Parathyroid adenoma (tissue), 2 donors: ENCODE data around the gene DISC1.

Source experiments
- H2AFZ ChIP-seq: fragments of 300-600 bp; sonication (generic); one replicate; pipeline ENCODE4 v1.7.0; 2017; ENCODE audit warnings: antibody characterized with exemption, mild to moderate bottlenecking
- H3K27ac ChIP-seq: fragments of 300-600 bp; sonication (generic); one replicate; pipeline ENCODE4 v1.7.0; 2017
- H3K27me3 ChIP-seq: fragments of 300-600 bp; sonication (generic); one replicate; pipeline ENCODE4 v1.7.0; 2017; ENCODE audit warnings: low read length; ENCODE audit not compliant: control insufficient read depth, insufficient read depth
- H3K36me3 ChIP-seq: fragments of 300-600 bp; sonication (generic); one replicate; pipeline ENCODE4 v1.7.0; 2017; ENCODE audit warnings: low read length; ENCODE audit not compliant: control insufficient read depth, insufficient read depth
- H3K4me1 ChIP-seq: fragments of 300-600 bp; sonication (generic); one replicate; pipeline ENCODE4 v1.7.0; 2017; ENCODE audit warnings: control low read depth
- H3K4me2 ChIP-seq: fragments of 300-600 bp; sonication (generic); one replicate; pipeline ENCODE4 v1.7.0; 2017; ENCODE audit warnings: low read length
- H3K4me3 ChIP-seq: fragments of 300-600 bp; sonication (generic); one replicate; pipeline ENCODE4 v1.7.0; 2017; ENCODE audit warnings: low read depth, low read length
- H3K79me2 ChIP-seq: fragments of 300-600 bp; sonication (generic); one replicate; pipeline ENCODE4 v1.7.0; 2017; ENCODE audit warnings: control low read depth
- H3K9ac ChIP-seq: fragments of 300-600 bp; sonication (generic); one replicate; pipeline ENCODE4 v1.7.0; 2017; ENCODE audit warnings: mild to moderate bottlenecking
- H3K9me3 ChIP-seq: fragments of 300-600 bp; sonication (generic); one replicate; pipeline ENCODE4 v1.7.0; 2017; ENCODE audit warnings: low read length; ENCODE audit not compliant: control insufficient read depth
- CTCF ChIP-seq: fragments of 300-600 bp; sonication (generic); IDR thresholded peaks from one replicate; pipeline ENCODE4 v1.7.0; 2017; ENCODE audit warnings: antibody characterized with exemption, mild to moderate bottlenecking
- donor health status: primary hyperparathyroidism.

Gene DISC1

DNA sequence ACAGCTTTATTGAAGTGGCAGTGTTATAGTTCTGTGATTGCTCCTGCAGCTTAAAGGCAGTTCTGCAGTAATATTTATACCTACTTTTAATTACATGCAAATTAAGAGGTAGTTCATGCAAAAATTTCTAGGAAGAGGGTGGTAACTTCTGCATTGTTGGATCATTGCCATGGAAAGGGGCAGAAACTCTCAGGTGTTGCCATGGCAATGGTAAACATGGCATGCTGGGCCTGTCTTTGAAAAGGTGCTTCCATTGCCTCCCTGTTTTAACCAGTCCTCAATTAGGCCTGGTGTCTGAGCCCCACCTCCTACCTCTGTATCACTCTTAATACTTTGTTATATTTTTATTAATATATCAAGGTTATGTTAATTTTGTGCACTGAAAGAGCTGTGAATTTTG is 104.7 kb downstream of the DISC1 start:
- TF ChIP-seq CTCF, result no peak
- H3K9ac ChIP-seq, result no peak overlapping the region
- no peaks in the 10 kb centered on the region for H3K27me3 ChIP-seq
- H2AFZ ChIP-seq, result no peak overlapping the region
- no peak overlapping the region for H3K4me2 ChIP-seq
- H3K27ac ChIP-seq, result no peak overlapping the region
- no peaks in the 10 kb centered on the region for H3K36me3 ChIP-seq
- H3K4me1 ChIP-seq, result no peaks in the 10 kb centered on the region
- no peaks in the 10 kb centered on the region for H3K79me2 ChIP-seq
- H3K4me3 ChIP-seq, result no peak overlapping the region
- H3K9me3 ChIP-seq, result no peaks in the 10 kb centered on the region

- H3K9ac ChIP-seq, result no peak overlapping the region
- no peak overlapping the region for H3K4me2 ChIP-seq
- H2AFZ ChIP-seq, result no peak overlapping the region
- no peak overlapping the region for H3K27ac ChIP-seq
- no peaks in the 10 kb centered on the region for H3K27me3 ChIP-seq
- TF ChIP-seq CTCF, result no peak
- no peaks in the 10 kb centered on the region for H3K79me2 ChIP-seq
- no peaks in the 10 kb centered on the region for H3K4me1 ChIP-seq
- no peaks in the 10 kb centered on the region for H3K36me3 ChIP-seq
- H3K9me3 ChIP-seq, result no peaks in the 10 kb centered on the region
- H3K4me3 ChIP-seq, result no peak overlapping the region
Measured at GRCh38 chr1:231733063-231733462, 106.5 kb downstream of the DISC1 start.

DNA sequence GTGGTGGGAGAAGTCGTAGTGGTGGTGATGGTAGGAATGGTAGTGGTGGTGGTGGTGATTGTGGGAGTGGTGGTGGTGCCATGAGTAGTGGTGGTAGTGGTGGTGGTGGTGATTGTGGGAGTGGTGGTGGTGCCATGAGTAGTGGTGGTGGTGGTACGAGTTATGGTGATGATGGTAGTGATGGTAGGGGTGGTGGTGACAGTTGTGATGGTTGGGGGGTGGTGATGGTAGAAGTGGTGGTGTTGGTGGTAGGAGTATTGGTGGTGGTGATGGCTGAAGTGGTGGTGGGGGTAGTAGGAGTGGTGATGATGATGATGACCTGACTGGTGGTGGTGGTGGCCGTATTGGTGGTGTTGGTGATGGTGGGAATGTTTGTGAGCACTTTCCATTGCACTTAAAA is 107.1 kb downstream of the DISC1 start:
- Histone ChIP-seq H3K27me3 (no peaks in the 10 kb centered on the region), H3K9ac (no peak overlapping the region), H3K27ac (no peak overlapping the region), H3K4me2 (no peak overlapping the region), H3K36me3 (no peaks in the 10 kb centered on the region), H2AFZ (no peak overlapping the region), H3K79me2 (no peaks in the 10 kb centered on the region), H3K9me3 (no peaks in the 10 kb centered on the region), H3K4me1 (no peaks in the 10 kb centered on the region), H3K4me3 (no peak overlapping the region)
- no peak for TF ChIP-seq CTCF

DNA sequence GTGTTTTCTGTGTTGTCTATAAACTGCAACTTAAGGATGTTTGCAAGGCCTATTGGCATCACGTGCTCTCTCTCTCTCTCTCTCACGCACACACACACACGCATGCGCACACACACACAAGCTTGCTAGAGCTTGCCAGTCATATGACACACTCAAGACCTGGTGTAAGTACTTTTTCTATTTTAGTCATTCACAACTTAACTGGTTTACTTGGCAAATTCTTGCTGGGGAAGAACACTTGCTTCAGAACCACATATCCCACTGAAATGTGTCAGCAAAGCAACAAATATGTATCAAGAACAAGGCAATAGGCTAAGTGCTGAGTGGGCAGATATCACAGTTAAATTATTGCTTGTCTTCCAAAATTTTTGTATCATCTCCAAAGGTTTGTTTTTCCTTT is 107.8 kb downstream of the DISC1 start:
- H3K79me2 ChIP-seq, result no peaks in the 10 kb centered on the region
- H3K27me3 ChIP-seq, result no peaks in the 10 kb centered on the region
- no peak overlapping the region for H3K9ac ChIP-seq
- H2AFZ ChIP-seq, result no peak overlapping the region
- no peak overlapping the region for H3K27ac ChIP-seq
- no peaks in the 10 kb centered on the region for H3K9me3 ChIP-seq
- H3K4me1 ChIP-seq, result no peaks in the 10 kb centered on the region
- no peak overlapping the region for H3K4me3 ChIP-seq
- no peaks in the 10 kb centered on the region for H3K36me3 ChIP-seq
- no peak for TF ChIP-seq CTCF
- no peak overlapping the region for H3K4me2 ChIP-seq

GRCh38 chr1:231735411-231735810 is 108.8 kb downstream of the DISC1 start:
- H3K27ac ChIP-seq, result no peak overlapping the region
- no peak overlapping the region for H3K4me2 ChIP-seq
- no peaks in the 10 kb centered on the region for H3K9me3 ChIP-seq
- TF ChIP-seq CTCF, result no peak
- no peaks in the 10 kb centered on the region for H3K27me3 ChIP-seq
- no peaks in the 10 kb centered on the region for H3K4me1 ChIP-seq
- no peak overlapping the region for H3K9ac ChIP-seq
- no peak overlapping the region for H3K4me3 ChIP-seq
- H2AFZ ChIP-seq, result no peak overlapping the region
- H3K36me3 ChIP-seq, result no peaks in the 10 kb centered on the region
- no peaks in the 10 kb centered on the region for H3K79me2 ChIP-seq
